HG03060 (cell line): ENCODE data around the gene KCNQ5.

ENCODE experiments used
- ATAC-seq: cut with Tn5 transposase; IDR thresholded peaks from one replicate; pipeline ENCODE4 v1.9.1; 2021; ENCODE audit warnings: low read depth, moderate number of reproducible peaks; ENCODE audit not compliant: unreplicated experiment

Gene KCNQ5

GRCh38 chr6:72738091-72738490, 116.2 kb downstream of the KCNQ5 start:
- no peak for ATAC-seq

- ATAC-seq, result no peak
These were observed 117.5 kb downstream of the KCNQ5 start for GRCh38 chr6:72739368-72739779.

- ATAC-seq, result peak; percentile 76
These were observed 118.3 kb downstream of the KCNQ5 start for GRCh38 chr6:72740135-72740534.

- no peak for ATAC-seq
These were observed 119.2 kb downstream of the KCNQ5 start for GRCh38 chr6:72741083-72741482.

- ATAC-seq, result no peak
These were observed 120.3 kb downstream of the KCNQ5 start for GRCh38 chr6:72742001-72742673.

GRCh38 chr6:72746276-72746675, 124.4 kb downstream of the KCNQ5 start:
- ATAC-seq, result no peak

GRCh38 chr6:72748759-72749158, 126.9 kb downstream of the KCNQ5 start:
- ATAC-seq, result no peak

GRCh38 chr6:72755752-72756151, 133.9 kb downstream of the KCNQ5 start:
- ATAC-seq, result no peak

- ATAC-seq, result no peak
These were observed 135.2 kb downstream of the KCNQ5 start for GRCh38 chr6:72757048-72757447.

GRCh38 chr6:72757926-72758325, 136.1 kb downstream of the KCNQ5 start:
- no peak for ATAC-seq

GRCh38 chr6:72758901-72759300, 137.0 kb downstream of the KCNQ5 start:
- ATAC-seq, result no peak

GRCh38 chr6:72760114-72760793, 138.4 kb downstream of the KCNQ5 start:
- ATAC-seq, result no peak

- no peak for ATAC-seq
These were observed 139.9 kb downstream of the KCNQ5 start for GRCh38 chr6:72761761-72762160.

- ATAC-seq, result no peak
These were observed 147.7 kb downstream of the KCNQ5 start for GRCh38 chr6:72769459-72770125.

GRCh38 chr6:72770959-72771358, 149.1 kb downstream of the KCNQ5 start:
- no peak for ATAC-seq

GRCh38 chr6:72776456-72776855, 154.6 kb downstream of the KCNQ5 start:
- no peak for ATAC-seq

GRCh38 chr6:72781624-72782023, 159.8 kb downstream of the KCNQ5 start:
- ATAC-seq, result no peak

GRCh38 chr6:72783035-72783434, 161.2 kb downstream of the KCNQ5 start:
- ATAC-seq, result no peak

GRCh38 chr6:72783666-72784065, 161.8 kb downstream of the KCNQ5 start:
- ATAC-seq, result no peak

- no peak for ATAC-seq
These were observed 162.2 kb downstream of the KCNQ5 start for GRCh38 chr6:72784071-72784470.

- no peak for ATAC-seq
These were observed 162.7 kb downstream of the KCNQ5 start for GRCh38 chr6:72784581-72784980.
